ENCODE results near the gene NDRG3.
"Not testable (repeated sequence)": the region's sequence is repeated elsewhere in the genome, so short reads cannot be mapped to it uniquely, and the experiment has no call there.

NDRG3 gene

DNA sequence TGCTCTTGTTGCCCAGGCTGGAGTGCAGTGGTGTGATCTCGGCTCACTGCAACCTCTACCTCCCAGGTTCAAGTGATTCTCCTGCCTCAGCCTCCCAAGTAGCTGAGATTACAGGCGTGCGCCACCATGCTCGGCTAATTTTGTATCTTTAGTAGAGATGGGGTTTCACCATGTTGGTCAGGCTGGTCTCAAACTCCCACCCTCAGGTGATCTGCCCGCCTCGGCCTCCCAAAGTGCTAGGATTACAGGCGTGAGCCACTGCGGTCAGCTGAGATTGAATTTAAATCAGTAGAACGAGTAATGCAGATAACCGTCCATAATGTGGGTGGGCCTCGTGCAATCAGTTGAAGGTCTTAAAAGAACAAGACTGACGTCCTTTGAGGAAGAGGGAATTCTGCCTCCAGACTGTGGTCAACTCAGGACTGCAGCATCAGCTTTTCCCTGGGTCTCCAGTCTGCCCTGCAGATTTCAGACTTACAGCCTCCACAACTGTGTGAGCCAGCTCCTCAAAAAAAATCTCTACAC lies 107.0 kb downstream of the NDRG3 start:
- DNase-seq: not testable (repeated sequence)

DNA sequence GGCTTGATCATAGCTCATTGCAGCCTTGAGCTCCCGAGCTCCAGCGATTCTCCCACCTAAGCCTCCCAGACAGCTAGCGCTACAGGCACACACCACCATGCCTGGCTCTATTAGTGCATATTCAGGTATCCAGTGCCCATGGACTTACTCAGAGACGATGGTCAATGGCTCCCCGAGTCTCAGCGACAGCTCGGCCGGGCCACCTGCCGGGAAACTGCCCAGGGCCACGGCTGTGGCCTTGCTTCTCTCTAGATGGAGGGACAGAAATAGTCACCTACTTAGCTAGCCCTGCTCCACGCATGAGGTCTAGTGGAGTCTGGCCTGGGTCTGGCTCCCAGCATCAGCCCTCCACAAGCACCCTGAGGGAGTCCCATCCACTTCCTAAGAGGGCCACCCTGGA lies 111.5 kb downstream of the NDRG3 start:
- DNase-seq: no peak

DNA sequence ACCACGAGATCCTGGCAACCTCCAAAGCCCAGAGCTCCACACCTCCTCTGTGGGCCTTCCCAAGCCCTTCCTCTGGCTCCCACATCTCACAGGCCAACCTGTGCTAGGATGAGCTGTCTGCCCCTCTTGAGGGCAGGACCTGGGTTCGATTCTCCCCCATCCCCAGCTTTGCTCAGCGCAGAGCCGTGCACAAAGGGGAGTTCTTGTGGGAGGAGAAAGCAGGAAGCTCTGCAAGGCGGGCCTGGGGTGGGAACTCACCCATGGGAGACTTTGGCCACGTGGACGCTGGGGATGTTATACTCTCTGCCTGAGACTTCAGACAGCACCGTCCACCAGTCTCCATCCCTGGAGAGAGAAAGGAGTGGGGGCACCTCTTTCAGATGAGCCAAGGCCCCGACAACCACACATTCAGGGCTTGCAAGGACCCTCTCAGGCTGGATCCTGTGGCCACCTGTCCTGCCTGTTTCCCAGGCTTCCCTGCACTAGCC lies 112.6 kb downstream of the NDRG3 start:
- DNase-seq: no peak

DNA sequence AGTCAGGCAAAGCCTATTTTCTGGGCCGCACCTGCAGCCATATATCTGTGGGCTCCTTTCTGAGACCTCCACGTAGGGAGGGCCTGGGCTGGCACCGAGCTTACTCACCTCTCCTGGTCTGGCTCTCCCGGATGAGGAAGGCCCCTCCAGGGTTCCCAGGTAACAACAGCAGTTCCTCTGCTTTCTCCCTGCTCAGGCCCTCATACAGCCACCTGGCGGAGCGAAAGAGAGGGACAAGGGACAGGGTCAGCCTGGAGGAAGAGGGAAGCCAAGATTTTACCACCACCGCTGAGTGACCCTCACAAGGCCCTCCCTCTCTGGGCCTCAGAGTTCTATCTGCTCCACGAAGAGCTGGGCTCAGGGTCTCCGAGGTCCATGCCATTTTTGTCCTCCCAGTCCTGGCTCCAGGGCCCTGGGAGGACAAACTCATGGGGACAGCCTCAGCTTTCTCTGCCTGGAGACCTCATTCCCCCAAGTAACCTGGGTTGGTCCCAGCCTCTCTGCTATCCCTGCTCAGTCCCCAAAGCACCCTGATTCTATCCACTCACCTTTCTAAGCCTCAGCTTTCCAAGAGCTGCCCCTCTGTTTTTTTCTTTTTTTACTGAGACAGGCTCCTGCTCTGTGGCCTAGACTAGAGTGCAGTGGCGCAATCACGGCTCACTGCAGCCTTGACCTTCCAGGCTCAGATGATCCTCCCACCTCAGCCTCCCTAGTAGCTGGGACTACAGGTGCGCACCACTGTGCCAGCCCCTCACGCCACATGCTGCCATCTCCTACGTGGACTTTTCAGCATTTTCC lies 113.2 kb downstream of the NDRG3 start:
- no peak for DNase-seq

DNA sequence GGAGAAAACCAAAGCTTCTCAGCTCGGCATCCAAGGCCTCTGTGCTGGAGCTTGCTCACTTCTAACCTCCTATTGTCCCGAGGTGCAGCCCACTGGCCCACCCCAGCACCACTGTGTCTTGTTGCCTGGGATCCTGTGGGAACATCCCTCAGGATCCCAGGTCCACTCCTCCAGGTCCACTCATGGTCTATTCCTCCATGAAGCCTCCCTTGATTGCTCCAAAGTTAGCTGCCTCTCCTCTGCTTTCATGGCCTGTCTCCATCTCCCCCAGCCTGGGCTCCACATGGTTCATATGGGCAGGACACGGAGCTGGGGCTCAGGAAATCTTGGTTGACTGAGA lies 113.8 kb downstream of the NDRG3 start:
- DNase-seq: no peak

DNA sequence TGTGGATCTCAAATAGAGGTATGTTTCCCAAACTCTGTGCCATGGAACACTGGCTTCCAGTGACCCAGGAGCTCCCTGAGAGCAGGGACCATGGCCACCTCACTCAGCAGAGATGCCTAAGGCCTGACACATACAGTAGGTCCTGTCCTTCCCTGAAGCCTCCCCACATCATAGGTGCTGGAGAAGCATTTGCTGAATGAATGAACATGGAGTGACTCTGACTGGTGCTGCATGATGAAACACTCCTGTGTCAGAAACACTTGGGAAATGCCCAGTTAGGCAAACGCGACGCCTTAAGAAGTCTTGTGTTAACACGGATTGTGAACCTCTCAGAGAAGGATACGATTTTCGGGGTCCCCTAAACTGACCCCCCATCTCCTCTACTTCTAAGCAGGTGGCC lies 114.2 kb downstream of the NDRG3 start:
- DNase-seq: no peak

DNA sequence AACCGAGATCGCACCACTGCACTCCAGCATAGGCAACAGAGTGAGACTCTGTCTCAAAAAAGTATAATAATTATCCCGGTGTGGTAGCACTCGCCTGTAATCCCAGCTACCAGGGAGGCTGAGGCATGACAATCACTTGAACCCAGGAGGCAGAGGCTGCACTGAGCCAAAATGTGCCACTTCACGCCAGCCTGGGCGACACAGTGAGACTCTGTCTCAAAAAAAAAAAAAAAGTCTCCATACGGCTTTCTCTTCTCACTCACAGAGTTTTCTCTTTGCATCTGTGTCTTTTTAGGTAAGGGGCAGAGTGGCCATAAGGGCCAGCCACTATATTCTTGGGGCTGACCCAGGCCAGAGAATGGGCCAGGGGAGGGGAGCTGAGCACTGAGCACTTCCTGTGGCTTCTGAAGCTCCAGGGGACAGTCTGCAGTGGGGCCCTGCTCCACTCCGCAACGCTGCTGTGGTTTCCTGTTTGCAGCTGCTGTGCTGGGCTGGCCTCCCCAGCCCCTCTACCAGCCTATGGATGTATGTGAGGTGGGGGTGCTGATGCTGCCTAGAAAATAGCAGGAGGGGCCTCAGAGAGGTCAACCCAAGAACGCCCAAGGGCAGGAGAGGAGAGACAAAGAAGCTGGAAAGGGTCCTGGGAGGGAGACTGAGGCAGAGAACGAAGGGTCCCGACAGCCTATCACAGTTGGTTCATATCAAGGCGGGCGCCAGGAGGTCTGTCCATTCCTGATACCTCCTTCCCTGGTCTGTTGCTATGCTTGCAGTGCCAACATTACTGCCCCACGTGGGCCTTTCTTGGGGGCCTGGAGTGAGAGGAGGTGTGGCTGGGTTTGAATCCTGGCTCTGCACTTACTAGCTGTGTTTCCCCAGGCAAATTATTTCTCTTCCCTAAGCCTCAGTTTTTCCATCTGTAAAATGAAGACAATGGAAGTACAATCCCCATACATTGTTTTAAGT lies 115.9 kb downstream of the NDRG3 start:
- DNase-seq: peak; percentile 76

DNA sequence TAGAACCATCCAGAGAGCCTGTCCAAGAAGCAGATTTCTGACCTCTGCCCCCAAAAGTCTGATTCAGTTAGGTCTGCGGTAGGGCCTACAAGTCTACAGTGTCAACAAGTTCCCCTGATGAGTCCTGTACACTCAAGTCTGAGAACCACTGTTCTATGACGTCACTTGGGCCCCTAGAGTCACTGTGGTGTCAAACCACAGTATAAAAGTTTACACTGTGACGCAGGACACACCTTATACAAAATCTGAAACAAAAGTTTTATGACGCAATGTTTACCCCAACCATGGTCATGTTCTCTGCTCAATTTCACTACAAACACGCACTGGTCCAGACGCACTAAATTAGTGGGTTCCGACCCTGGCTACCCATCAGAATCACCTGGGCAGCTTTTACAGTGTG lies 117.8 kb downstream of the NDRG3 start:
- no peak for DNase-seq

DNA sequence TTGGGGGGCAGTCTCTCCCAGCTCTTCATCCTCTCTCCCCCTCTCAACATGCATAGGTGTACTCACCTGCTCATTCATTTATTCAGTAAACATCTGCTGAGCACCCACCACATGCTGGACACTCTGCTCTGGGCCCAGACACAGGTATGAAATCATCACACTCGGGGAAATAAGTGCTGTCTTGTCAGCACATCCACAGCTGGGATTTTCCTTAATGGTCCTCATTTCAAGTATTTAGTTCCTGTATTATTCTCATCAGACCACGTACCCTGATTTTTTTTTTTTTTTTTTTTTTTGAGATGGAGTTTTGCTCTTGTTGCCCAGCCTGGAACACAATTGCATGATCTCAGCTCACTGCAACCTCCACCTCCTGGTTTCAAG lies 121.0 kb downstream of the NDRG3 start:
- DNase-seq: no peak

DNA sequence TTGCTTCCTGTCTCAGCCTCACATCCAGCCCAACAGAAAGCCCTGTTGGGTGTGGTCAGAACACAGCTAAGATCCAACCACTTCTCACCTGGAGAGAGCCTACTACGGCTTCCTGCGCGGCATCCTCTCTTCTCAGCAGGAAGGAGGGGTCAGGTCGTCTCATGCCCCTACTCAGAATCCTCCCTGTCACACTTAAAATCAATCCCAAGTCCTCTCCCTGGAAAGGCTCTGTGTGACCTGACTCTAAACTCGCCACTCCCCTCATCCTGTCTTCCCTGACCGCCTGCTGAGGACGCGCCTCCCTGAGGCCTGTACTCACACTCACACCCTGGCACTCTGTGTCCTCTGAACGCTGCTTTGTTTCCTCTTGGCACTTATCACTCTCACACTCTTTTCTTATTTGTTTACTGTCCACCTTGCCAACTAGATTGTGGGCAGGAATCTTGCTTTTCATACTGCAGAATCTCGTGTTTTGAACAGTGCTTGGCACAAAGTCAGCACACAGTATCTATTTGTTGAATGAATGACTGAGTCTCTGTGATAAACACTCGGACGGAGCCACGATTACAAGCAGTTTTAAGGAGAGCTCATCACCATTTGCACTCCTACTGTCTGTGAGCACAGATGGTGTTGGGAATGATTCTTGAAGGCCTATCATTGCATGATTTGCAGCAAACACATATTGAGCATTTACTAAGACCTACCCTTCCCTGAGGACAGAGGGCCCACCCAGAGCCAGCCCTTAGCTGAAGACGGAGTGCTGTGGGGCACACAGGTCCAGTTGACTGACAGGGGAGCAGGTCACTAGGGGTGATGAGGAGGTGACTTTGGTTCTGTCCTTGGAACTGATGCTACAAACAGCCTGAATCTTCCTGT lies 121.6 kb downstream of the NDRG3 start:
- DNase-seq: no peak

DNA sequence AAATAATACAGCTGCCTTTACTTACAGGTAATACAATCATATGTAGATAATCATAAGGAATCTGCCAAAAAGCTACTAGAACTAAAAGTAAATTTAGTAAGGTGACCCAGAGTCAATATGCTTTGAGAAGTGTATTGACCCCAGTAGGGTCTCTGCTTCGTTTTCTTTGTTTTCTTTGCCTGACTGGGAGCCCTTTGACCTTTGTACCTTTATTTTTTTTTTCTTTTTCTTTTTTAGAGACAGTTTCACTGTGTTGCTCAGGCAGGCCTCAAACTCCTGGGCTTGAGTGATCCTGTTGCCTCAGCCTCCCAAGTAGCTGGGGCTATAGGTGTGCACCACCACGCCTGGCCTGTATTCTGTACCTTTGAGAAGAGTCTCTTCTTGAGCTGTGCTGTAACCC lies 122.4 kb downstream of the NDRG3 start:
- DNase-seq: no peak

DNA sequence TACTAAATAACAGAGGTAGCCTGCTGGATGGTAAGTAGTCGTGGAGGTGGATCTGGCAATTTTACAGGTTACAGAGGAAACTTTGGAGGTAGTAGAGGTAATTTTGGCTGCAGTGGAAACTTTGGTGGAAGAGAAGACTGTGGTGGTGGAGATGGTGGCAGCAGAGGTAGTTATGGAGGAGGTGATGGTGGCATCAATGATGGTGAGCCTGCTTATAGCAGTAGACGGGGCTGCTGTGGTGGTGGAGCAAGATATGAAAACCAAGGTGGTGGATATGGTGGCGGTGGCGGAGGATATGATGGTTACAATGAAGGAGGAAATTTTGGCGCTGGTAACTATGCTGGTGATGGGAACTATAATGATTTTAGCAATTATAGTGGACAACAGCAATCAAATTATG lies 125.0 kb downstream of the NDRG3 start:
- DNase-seq: no peak

DNA sequence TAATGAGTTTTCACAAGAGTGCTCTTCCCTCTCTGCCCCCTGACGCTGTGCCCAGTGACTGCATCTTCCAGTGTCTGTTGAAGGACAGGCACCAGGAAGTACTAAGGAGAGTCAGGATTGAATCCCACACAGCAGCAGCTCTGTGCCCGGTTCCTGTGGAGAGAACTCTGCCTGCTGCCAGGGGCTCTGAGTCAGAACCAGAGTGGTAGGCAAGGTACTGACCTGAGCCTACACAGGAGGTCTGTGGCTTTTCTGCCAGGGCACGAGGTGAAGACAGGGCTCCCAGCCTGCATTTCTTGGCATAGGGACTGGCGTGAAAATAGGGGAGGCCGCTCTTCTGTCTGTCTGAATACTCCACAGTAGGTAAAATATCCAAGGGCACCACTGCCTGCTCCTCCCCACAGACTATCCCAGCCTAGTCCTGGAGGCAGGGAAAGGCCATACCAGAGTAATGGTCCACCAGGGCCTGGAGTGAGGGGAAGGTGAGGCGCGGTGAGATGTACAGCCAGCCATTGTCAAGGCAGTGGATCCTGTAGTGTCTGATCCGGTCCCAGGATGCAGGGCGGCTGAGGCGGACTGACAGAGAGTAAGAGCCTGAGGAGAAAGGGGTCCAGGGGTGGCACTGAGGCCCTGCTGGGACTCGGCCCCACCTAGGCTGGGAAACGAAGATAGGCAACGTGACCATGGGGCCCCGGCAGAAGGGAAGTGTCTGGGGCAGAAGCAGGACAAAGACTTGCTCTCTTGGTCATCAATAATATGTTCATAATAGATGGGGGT lies 130.9 kb downstream of the NDRG3 start:
- no peak for DNase-seq

DNA sequence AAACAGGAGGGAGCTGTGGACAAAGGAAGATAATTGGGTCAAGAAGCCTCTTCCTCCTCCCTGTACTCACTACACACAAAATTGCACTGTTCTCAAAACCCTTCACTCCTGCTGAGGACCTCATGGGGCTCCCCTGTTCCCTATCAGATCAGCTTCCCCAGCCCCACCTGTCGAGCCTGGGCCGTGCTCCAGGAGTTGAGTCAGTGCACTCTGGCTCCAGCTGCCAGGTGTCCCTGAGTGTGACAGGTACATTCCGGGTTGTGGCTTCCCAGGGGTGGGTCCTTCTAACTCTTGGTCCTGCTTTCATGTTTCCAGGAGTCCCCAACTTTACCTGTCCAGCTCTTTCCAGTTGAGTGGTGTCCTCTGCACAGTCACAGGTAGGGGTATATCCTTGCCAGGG lies 131.9 kb downstream of the NDRG3 start:
- no peak for DNase-seq

DNA sequence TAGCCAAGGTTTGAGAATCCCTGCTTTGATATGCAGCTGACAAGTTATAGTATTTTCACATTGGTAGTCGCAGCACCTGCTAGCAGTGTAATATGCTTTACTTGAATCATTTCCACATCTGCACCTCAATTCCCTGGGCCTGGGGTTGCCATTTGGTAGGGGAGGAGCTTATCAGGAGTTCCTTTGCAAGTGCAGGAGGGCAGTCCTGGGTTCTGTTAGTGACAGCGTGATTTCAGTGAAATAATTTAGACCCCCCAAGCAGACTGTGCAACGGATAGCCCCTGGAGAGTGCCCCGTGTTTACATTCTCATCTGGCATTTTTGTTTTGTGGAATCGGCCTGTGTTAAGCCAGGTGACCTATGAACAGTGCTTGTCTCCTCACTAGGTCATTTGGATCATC lies 134.3 kb downstream of the NDRG3 start:
- no peak for DNase-seq

DNA sequence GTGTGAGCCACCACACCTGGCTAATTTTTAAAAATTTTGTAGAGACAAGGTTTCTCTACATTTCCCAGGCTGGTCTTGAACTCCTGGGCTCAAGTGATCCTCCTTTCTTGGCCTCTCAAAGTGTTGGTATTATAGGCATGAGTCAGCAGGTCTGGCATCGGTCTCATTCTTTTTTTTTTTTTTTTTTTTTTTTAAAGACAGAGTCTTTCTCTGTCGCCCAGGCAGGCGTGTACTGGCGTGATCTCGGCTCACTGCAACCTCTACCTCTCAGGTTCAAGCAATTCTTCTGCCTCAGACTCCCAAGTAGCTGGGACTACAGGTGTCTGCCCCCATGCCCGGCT lies 137.5 kb downstream of the NDRG3 start:
- DNase-seq: not testable (repeated sequence)

DNA sequence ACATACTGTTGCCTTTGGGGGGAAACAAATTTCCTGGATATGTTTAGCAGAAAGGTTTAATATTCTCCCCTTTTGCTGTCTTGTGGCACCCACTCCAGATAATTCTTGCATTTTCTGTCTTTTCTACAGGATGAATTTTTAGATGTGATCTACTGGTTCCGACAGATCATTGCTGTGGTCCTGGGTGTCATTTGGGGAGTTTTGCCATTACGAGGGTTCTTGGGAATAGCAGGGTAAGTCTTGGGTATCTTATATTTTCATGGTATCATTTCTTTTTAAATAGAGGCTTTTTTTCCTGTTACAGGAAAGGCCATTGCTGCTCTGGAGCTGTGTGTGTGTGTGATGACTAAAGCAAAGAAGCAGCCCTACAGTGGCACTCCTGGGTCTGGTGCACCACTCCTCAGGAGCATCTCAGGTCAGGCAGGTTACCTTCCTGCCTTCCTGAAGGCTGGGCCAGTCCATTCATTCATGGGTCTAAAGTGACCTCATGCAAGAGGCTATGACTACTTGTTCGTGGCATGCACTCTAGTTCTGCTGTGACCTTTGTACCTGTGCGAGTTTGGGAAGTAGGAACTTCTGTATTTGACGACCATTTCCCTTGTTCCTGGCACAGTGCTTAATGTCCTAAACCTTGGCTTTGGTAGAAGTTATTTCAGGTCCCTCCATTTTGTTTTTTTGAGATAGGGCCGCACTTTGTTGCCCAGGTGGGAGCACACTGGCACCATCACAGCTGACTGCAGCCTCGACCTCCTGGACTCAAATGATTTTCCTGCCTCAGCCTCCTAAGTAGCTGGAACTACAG lies 138.1 kb downstream of the NDRG3 start:
- no peak for DNase-seq

DNA sequence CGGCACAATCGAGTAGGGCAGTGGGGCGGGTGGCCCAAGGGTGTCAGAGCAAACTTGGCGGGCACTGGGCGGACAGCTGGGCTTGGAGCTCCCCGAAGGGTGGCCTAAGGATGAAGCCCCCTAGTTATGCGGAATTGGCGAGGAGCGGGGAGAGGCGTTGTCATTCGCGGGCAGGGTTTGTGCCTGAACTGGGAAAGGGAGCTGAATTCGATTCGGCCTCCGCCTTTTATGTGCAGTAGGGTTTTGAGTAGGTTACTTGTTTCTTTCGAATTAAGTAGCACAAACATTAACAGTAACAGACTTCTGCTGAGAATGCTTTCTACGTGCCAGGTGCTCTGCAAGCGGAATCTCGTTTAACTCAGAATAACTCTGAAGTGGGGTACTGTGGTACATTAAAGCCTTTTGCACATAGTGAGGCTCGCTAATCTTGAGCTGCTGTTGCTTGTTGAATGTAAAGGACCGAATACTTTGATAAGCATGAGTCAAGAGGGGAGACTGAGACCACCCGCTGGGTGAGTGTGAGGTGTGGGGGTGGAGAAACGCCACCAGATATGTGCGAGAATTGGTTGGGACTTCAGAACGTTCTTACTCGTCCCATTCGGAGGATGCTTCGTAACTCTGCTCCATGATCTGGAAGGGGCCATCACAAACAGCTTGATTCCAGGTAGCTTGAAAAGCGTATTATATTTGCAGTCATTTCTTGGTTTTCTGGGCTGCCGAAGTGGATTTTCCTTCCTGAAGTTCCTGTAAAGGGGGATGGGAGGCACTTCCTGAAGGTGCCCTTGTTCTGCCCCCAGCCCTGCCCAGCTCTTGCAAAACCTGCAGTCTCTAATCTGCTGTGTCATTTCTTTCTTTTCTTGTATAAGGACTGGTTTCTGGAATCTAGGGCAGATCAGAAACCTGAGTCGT lies 139.5 kb downstream of the NDRG3 start:
- no peak for DNase-seq

DNA sequence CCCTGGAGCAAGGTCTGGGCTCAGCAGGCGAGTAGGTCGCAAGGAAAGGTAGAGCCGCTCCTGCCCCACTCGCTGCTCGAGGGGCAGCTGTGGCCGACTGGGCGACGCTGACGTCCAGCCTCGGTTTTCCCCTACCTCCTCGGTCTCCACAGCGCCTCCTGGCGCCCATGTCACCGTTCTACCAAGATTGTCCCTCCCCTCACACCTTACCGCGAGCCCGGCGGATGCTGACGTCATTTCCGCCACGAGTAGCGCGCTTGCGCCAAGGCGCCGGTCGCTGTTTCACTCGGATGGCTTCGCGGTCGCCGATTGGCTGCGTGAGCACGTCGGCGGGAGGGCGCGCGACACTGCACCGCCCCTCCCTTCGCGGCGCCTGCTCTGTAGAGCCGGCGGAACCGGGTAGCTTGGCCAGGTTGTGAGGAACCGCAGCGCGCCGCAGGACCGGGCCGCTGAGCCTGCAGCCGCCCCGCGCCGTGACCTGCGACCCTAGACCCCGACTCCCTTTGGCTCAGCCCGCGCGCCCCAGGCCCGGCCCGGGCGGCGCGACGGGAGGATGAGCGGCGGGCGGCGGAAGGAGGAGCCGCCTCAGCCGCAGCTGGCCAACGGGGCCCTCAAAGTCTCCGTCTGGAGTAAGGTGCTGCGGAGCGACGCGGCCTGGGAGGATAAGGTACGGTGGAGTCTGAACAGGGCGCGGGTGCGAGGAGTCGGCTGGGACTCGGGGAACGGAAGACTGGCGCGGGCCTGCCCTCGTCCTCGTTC lies 140.3 kb downstream of the NDRG3 start, which contains the start of gene RAB5IF:
TSS of gene RAB5IF (plus strand) at position 381 of the 759 bp plus-strand sequence. CDS start at position 554, 173 bp downstream.
- peak; percentile 99 for DNase-seq
